Stimulated activated CD8-positive, alpha-beta memory T cell treated with anti-CD3 and anti-CD28 coated beads, Interleukin-4, amount 100 ng/mL, for 1 hour (primary cell): ENCODE measurements around the gene L3MBTL1.

Experiments used
- DNase-seq, 2 donors: peaks; one replicate each; pipeline ENCODE4 v3.0.0-alpha.2; 2020; ENCODE audit warnings: low read depth in 2 of 2, low spot score in 1 of 2

Gene L3MBTL1

DNA sequence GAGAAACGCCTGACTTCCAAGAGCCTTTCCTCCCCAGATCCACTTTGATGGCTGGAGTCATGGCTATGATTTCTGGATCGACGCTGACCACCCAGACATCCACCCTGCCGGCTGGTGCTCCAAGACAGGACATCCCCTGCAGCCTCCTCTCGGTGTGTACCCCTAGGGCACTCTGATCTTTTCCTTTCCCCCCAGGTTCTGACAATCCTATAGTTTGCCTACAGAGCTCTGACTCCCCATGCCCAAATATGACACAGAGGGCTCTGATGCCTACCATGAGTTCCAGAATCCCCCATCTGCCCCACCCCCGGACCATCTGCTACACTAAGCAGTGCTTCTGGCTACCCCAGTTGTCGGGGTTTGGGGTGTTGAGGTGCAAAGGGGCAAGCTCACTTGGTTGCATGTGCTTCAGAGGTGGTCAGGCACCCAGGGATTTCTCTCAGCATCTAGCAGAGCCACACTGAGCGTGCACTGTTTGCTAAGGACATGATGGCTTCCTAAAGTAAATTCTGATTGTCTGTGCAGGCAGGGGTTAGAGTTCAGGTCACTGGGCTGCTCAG is 27.4 kb downstream of the L3MBTL1 start:
- no peak for DNase-seq

DNA sequence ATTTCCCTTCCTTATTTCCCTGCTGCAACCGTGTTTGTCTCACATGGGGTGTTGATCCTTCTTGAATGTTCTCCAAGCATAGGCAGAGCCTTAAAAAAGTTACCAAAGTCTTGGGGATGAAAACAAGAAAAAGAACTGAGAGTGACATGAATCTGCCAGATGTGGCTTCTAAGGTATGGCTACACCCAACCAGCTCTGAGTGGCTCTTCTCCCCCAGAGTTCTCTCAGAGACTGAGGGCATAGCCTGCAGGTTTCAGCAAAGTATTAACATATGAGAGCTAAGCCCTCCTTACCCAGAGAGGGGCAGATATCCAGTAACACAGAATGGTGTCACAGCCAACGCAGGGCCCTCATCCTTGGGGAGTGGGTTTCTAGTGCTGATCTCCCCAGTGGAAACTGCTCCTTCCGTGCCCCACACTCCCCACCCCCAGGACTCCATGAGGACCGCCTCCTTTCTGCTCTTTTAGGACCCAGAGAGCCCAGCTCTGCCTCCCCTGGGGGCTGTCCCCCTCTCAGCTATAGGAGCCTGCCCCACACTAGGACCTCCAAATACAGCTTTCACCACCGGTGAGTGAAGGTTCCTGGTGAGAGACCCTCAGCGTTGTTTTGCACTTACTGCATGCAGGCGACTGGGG is 28.0 kb downstream of the L3MBTL1 start:
- no peak for DNase-seq

- no peak for DNase-seq
Observed at GRCh38 chr20:43536041-43536816, 28.7 kb downstream of the L3MBTL1 start.

DNA sequence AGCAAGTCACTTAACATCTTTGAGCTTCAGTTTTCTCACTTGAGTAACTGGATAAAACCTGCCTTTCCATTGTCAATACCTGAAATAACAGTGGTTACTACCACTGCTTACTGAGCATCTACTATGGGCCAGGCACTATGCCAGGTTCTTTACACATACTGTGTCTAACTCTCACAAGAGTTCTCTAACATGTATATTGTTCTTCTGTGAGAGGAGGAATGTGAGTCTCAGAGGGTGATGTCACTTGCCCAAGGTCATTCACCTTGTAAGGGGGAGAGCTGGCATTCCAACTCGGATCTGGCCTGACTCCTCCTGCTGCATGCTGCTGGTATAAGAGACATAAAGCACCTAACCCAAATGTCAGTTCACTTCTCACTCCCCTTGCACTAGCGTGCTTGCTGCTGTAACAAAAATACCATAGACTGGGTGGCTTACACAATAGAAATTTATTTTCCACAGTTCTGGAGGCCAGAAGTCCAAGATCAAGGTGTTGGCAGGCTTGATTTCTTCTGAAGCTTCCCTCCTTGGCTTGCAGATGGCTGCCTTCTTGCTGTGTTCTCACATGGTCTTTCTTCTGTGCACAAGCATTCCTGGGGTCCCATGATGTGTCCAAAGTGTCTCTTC is 29.4 kb downstream of the L3MBTL1 start:
- no peak for DNase-seq

GRCh38 chr20:43537921-43538877 is 30.7 kb downstream of the L3MBTL1 start:
- DNase-seq: no peak

DNA sequence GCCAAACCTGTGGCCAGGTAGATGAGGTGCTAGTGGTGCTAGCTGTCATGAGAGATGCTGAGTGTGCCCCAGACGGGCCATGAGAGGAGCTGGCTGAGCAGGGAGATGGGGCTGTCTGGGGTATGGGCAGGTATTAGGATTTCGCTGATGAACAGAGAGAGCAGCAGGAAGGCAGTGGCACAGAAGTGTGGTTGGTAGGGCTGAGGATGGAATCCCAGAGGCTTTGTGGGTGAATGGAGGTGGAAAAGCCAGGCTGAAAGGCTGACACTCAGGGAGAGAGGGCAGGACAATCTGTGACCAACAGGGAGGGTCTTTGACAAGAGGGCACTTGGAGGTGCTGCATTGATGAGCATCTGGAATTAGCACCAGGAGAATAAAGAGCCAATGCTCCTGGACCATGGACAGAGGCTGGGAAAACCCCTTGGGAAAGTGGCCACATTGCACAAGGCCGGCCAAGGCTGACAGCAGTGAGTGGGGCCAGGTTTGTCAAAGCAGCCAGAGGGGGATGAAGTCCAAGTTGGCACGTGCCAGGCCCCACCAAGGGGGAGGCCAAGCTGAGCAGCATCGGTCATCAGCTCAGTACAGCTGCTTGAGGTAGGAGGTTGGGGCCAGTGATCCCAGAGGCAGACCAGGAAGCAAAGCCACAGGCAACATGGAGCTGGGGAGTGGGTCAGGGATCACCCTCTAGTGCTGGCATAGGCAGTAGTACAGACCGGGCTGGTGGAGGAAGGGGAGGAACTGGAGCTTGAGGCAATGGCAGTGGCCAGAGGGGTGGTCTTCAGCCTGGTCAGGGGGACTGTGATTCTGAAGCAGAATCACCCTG is 31.6 kb downstream of the L3MBTL1 start:
- DNase-seq: no peak

DNA sequence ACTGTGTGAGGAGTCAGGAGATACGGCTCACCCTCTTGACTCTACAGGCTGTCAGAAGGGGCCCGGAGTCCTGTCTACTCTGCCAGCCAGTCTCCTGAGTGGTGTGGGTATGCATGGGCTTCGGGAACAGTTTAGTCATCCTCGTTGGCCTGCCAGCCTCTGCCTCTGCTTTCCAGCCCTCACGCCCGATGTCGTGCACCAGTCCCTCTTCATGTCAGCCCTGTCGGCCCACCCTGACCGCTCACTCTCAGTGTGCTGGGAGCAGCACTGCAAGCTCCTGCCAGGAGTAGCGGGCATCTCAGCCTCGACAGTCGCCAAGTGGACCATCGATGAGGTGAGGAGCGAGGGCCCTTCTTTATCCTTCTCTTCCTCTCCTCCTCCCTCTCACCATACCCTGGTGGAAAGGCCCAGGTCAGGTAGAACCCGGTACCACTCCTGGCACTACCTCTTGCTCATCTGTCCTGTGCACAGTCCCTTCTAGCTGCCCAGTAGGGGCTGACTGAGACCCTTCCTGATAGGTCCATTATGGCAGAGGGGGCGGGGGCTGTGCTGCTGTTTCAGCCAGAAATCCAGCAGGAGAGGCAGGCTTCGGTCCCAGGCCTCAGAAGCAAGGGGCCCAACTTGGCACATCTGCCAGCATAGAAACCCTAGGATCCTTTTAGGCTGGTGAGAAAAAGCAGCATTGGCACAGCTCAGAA is 32.6 kb downstream of the L3MBTL1 start:
- DNase-seq: no peak

DNA sequence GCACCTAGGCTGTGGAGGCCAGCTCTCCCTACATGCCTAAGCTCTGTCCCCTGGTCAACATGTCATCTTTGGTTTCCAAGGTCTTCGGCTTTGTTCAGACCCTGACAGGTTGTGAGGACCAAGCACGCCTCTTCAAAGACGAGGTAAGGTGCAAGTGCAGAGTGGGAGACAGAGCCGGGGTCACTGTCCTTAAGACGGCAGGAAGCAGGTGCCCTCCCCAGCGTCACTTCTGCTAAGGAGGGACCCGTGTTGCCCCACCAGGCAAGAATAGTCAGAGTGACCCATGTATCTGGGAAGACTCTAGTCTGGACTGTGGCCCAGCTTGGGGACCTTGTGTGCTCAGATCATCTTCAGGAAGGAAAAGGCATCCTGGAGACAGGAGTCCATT is 33.2 kb downstream of the L3MBTL1 start:
- DNase-seq: no peak

- DNase-seq: no peak
Observed at GRCh38 chr20:43541214-43541613, 33.7 kb downstream of the L3MBTL1 start.

DNA sequence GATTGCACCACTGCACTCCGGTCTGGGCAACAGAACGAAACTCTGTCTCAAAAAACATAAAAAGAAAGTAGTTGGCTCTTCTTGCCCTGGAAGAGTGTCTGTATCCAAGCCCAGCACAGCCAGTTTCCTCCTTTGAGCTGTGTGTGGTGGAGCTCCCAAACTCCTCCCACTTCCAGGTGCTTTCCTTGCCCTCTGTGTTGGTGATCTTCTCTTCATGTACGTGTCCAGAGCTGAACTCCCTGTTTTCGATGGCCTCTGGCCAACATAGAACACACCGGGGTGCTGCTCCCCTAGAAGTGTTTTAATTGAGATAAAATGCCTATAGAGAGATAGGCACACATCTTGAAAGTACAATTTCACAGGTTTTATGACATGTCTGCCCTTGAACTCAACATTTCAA is 34.7 kb downstream of the L3MBTL1 start:
- DNase-seq: no peak

- no peak for DNase-seq
Observed at GRCh38 chr20:43542674-43543073, 35.2 kb downstream of the L3MBTL1 start.

DNA sequence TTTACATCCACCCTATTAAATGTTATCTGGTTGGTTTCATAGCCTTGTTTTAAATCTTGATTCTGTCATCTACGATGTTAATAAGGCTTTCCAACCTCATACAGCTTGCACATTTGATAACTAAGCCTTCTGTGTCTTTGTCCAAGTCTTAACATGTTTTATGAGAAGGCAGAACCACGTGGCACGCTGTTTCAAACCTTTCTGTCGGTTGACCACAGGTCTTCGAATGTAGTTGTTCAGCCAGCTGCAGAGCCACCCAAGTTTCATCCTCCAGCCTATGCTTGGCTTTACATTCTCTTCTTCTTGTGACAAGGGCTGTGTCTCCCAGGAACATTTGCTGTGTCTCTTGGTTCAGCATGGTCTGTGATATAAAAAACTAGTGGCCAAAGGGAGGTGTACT is 35.6 kb downstream of the L3MBTL1 start:
- DNase-seq: no peak

GRCh38 chr20:43544501-43544900 is 37.0 kb downstream of the L3MBTL1 start:
- DNase-seq: no peak

- no peak for DNase-seq
Observed at GRCh38 chr20:43545837-43546578, 38.5 kb downstream of the L3MBTL1 start.

DNA sequence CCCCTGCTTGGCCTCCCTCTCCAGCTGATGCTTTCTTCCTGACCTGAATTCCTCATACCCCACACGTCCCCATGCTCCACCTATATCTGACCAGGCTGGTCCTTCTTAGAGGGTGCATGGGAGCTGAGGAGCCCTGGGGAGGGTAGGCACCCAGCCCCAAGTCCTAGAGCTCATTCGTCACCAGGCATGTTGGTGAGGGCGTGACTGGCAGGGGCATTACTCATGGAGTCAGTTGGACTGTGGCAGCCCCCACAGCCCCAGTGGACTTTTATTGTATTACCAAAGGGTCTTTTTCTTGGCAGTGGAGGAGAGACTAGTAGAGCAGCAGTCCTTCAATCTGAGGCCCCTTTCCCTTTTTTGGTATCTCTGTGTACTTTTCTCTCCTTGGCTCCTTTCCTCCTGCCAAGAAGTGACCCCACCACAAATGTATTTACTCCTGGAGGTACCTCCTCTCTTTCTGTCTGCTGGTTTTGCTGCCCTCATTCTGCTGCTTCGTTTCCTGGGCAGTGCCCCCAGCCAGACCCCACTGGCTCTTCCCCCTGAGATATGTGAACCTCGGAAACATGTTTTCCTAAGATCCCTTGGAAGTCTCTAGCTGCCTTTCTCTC is 40.9 kb downstream of the L3MBTL1 start:
- DNase-seq: no peak

GRCh38 chr20:43549416-43550065 is 42.0 kb downstream of the L3MBTL1 start:
- no peak for DNase-seq

DNA sequence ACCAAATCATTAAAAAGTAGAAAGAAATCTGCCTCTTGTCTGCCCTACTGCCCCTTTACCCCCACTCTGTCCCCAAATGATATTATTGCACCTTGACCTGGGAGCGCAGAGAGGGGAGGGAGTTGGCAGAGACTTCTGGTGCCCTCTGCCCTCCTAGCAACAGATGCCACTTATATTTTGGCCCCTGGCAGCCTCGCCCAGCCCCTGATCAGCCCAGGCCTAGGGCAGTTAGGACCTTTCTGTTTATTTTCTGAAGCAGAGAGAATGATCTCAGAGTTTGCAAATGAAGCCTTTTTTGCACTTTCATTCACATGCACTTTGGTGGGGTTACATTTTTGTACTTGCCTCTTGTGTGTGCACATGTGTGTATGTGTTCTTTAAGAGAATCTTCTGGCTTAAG is 43.0 kb downstream of the L3MBTL1 start:
- no peak for DNase-seq

GRCh38 chr20:43554369-43554768 is 46.9 kb downstream of the L3MBTL1 start:
- no peak for DNase-seq
